HG02943 (cell line): ENCODE data around the gene MAML1.
A peak's percentile ranks its signal among the peaks of the same experiment; 100 is the strongest.
"Not testable (repeated sequence)": the region's sequence is repeated elsewhere in the genome, so short reads cannot be mapped to it uniquely, and the experiment has no call there.

Experiments
- ATAC-seq: cut with Tn5 transposase; IDR thresholded peaks from one replicate; pipeline ENCODE4 v1.9.1; 2021; ENCODE audit warnings: mild to moderate bottlenecking, low read depth, moderate library complexity; ENCODE audit not compliant: unreplicated experiment

The MAML1 gene, protein sequence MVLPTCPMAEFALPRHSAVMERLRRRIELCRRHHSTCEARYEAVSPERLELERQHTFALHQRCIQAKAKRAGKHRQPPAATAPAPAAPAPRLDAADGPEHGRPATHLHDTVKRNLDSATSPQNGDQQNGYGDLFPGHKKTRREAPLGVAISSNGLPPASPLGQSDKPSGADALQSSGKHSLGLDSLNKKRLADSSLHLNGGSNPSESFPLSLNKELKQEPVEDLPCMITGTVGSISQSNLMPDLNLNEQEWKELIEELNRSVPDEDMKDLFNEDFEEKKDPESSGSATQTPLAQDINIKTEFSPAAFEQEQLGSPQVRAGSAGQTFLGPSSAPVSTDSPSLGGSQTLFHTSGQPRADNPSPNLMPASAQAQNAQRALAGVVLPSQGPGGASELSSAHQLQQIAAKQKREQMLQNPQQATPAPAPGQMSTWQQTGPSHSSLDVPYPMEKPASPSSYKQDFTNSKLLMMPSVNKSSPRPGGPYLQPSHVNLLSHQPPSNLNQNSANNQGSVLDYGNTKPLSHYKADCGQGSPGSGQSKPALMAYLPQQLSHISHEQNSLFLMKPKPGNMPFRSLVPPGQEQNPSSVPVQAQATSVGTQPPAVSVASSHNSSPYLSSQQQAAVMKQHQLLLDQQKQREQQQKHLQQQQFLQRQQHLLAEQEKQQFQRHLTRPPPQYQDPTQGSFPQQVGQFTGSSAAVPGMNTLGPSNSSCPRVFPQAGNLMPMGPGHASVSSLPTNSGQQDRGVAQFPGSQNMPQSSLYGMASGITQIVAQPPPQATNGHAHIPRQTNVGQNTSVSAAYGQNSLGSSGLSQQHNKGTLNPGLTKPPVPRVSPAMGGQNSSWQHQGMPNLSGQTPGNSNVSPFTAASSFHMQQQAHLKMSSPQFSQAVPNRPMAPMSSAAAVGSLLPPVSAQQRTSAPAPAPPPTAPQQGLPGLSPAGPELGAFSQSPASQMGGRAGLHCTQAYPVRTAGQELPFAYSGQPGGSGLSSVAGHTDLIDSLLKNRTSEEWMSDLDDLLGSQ

DNA sequence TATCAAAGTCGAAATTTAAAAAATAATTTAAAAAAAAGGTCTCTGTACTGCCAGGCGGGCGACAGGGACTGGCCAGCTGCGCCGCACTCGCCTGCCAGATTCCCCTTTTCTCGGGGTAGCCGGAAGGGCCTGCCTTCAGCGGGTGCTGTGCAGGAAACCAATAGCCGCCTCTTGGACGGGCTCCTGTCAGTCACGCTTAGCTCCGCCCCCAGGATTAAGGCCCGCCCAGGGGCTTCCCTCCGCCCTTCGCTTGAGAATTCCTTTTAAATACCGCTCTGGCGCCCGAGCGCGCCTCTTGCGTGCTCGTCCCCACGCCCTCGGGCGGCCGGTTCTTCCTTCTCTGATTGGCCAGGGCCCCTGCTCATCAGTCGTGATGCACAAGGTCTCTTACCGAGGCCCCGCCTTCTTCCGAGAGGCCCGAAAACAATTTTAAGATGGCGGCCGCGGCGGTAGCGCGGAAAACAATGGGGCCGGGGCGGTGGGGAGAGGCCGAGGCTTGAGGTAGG, at the start of gene MAML1:
TSS of gene MAML1 (plus strand) at position 411 of the 506 bp plus-strand sequence. CDS start 291 bp downstream, outside the sequence.
- ATAC-seq, result peak; percentile 96

DNA sequence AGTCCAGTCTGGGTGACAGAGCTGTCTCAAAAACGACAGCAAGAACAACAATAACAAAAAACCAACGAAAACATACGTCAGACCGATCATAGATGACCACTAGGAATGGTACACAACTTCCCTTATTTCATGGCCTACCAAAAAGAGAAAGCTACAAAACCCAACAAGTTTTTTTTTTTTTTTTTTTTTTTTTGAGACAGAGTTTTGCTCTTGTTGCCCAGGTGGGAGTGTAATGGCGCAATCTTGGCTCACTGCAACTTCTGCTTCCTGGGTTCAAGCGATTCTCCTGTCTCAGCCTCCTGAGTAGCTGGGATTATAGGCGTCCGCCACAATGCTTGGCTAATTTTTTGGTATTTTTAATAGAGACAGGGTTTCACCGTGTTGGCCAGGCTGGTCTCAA, 43.4 kb upstream of the MAML1 start:
- ATAC-seq, result not testable (repeated sequence)

DNA sequence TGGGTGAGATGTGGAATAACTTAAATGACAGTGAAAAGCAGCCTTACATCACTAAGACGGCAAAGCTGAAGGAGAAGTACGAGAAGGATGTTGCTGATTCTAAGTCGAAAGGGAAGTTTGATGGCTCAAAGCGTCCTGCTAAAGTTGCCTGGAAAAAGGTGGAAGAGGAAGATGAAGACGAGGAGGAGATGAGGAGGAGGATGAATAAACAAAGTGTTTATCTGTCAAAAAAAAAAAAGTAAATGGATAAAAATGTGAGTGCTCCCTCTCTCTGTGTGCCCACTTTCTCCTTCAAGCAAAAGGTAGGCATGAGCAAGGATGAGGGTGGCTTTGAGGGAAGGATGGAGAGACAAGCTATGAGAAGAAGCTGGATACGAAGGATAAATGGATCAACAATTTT, 38.1 kb upstream of the MAML1 start:
- ATAC-seq, result no peak

DNA sequence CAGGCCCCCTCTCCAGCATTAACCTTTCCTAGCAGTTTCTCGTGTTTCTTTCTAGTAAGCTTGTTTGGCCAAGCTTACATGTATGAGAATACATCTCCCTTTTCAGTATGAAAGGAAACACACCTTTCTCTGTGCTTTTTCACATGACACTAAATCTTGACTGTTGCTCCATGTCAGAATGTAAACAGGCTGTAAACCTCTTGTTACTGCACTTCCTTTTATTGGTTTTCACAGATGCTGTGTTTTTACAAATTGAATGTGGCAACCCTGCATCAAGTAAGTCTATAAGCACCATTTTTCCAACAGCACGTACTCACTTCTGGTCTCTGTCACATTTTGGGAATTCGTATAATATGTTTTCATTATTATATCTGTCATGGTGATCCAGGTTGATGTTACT, 36.0 kb upstream of the MAML1 start:
- ATAC-seq, result no peak

DNA sequence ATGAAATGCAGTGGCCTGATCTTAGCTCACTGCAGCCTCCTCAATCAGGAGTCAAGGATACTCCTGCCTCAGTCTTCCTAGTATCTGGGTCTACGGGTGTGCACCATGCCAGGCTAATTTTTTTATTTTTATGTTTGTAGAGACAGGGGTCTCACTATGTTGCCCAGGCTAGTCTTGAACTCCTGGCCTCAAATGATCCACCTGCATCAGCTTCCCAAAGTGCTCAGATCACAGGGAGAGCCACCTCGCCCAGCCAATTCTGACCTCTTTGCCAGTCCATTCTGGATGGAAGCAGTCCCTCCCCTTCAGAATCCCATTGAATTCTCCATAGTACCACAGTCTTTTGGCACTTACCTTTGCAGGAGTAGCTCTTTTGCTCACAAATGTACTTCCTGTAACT, 35.5 kb upstream of the MAML1 start:
- ATAC-seq, result no peak

DNA sequence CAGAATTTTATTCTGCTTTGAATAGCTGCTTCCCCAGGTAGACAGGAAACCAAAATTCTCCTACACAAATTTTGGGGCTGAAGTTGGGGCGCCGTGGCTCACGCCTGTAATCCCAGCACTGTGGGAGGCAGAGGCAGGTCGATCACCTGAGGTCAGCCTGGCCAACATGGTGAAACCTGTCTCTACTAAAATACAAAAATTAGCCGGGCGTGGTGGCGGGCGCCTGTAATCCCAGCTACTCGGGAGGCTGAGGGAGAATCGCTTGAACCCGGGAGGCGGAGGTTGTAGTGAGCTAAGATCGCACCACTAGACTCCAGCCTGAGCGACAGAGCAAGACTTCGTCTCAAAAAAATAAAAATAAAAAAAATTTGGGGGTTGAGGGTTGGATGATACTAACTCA, 35.1 kb upstream of the MAML1 start:
- ATAC-seq, result not testable (repeated sequence)

DNA sequence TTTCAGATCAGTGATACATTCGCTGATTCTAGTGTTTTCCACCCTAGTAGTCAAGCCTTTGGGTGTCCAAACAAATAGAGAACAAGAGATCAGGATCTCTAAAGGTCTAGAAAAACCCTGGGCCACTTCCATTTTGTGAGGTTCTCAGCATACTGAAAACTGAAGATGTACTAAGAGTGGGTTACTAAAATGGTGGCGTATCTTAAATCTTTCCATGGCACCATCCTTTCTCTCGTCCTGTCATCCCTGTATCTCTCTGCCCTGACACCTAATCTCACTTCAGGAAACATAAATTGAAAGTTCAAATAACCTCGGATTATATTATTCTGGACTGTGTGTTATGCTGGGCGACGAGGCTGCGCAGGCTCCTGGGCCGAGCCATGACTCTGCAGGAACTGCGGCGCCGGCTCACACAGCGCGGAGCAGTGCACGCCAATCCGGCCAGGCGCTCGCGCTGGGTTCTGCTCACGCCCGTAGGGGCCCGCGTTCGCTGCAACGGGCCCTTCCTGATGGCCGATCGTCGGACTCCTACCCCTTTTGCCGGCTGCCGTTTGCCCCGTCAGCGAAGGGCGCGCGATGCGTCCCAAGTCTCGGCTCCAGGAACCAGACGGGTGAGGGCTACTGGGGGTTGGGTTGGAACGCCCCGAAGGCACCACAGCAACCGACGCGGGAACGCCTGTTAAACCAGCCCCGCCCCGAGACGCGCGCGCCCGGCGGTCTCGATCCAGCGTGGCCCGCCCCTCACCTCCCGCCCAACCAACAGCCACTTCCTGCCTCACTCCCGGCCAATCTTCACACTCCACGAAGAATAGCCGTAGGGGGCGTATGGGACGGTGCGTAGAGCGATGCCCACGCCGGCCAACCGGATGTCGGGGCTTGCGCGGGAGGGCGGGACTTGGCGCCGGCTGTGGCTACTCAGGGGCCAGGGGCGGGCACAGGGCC, 34.4 kb upstream of the MAML1 start:
- peak; percentile 90 for ATAC-seq

DNA sequence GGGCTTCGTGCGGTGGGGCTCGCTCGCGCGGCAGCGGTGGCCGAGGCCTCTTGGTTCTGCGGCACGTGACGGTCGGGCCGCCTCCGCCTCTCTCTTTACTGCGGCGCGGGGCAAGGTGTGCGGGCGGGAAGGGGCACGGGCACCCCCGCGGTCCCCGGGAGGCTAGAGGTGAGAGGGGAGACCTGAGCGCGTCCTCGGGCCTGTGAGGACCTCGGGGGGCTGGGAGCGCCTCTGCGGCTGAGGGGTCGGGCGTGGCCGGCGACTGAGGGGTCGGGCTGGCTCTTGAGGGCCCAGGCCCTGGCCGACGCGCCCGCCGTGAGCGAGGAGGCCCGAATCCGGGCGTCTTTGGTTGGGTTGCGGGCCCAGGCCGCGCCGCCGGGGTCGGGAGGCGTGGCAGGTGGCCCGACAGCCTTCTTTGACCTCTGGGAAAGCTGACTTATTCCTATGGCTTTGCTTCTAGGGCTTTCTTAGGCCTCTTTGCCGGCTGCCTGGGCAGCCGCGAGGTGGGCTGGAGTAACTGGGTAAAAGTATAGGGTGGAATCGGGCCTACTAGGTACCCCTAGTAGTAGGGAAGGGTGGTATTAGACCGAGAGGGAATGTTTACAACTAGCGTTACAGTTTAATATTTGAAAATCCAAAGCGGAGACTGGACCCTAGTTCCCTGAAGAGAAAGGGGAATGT, 33.5 kb upstream of the MAML1 start, which contains the start of gene CANX:
TSS of gene CANX (plus strand) at position 33 of the 681 bp plus-strand sequence. CDS start 6,715 bp downstream, outside the sequence.
- ATAC-seq, result peak; percentile 3

DNA sequence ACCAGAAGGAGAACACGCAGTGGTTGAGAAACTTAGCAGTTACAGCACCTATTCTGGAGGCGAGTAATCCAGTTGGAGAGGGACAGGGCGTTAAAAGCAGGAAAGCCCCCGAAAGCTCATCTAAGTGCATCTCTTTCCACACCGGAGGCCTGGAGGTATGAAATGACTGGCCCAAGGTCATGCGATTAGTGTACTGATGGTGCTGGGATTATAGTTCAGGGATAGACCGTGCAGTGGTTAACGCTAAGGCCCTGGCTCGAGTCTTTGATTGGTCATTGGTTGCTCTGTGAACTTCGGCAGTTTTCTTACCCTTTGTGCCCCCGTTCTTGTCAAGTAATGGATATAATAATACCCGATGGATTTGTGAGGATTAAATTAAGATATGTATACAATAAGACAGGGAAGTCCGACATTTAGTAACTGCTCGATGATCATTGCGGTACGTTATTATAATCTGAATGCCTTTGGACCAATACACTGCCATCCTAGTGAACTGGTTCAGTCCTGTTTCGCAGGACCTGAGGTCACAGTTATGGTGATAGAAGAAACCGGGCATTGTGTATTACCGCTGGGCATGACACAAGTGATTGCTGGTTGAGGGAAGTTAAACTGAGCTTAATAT, 32.9 kb upstream of the MAML1 start:
- no peak for ATAC-seq

DNA sequence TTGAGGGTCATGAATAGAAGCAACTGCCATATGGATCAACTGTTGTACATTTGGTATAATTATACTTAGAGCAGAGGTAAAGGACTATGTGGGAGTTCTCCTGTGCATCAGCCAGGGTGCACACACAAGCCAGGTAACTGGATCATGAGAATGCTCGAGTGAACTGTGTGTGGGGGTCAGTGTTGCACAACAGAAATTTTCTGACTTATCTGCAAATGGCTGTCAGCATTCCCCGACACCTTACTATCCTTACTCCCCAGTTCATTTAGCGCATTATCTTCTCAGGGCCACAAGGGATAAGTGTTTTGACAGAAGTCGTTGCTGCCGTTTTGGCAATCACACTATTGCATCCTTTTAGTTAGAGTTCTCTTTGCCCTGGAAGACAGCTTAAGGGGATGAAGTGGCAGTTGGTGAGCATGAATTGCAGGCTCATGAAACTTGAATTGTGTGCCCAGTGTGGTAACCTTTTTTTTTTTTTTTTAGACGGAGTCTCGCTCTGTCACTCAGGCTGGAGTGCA, 32.2 kb upstream of the MAML1 start:
- no peak for ATAC-seq

DNA sequence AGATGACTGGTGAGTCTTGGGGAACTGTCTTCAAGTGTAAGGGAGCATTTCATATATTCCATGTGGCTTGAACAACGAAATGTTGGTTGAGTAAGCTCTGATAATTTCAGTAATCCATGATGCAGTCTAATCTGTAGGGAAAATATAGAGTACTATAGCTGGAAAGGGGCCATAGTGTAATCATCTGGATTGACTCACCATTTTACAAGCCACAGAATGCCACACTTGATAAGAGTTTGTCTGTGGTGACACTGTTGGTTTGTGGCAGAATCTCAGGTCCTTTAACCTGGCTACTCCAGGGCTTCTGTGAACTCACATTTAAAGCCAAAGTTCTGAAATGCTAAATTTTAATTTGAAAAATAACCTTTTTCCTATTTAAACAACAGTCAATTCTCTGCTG, 16.3 kb upstream of the MAML1 start:
- no peak for ATAC-seq

DNA sequence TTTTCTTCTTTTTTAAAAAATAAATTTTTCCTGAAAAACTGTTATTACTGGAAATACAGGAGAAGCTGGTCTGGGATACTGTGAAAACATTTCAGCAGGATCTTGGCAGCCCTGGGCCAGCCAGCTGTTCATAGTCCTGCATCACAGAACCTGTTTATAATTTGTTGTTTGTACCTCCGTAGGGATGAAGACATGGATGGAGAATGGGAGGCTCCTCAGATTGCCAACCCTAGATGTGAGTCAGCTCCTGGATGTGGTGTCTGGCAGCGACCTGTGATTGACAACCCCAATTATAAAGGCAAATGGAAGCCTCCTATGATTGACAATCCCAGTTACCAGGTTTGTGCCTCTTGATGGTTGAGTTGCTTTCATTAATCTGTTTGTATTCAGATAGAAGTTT, 12.4 kb upstream of the MAML1 start:
- ATAC-seq, result no peak

DNA sequence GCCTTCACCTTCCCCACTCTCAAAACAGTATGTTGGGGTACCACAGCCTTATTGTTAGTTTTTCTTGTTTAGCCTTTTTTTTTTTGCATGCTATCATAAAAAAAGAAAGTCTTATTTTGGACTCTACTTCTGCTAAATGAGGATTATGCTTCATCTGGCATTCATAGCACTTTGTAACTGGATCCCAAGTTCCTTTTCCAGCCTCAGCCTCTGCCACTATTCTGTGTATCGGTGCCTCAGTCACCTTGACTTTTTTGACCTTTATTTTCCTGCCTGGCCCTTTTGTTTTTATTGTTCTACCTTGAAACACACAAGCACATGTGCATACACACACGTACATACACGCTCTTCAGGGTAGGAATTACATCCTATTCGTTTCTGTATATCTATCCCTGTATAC, 8.5 kb upstream of the MAML1 start:
- no peak for ATAC-seq

DNA sequence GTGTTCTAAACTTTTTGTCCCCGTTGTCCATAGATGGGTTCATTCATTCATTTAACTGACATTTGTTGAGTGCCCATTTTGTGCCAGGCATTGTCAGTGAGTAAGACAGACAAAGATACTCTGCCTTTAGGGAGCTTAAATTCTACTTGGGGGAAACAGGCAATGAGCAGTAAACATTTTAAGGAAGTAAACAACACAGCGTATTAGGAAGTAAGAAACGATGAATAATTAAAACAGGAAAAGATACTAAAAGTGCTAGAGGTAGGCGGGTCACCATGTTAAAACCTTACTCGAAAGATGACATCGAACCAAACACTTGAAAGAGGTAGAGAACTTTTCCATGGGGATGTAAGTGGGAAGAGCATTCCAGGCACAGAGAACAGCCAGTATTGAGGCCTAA, 5.5 kb upstream of the MAML1 start:
- ATAC-seq, result no peak

DNA sequence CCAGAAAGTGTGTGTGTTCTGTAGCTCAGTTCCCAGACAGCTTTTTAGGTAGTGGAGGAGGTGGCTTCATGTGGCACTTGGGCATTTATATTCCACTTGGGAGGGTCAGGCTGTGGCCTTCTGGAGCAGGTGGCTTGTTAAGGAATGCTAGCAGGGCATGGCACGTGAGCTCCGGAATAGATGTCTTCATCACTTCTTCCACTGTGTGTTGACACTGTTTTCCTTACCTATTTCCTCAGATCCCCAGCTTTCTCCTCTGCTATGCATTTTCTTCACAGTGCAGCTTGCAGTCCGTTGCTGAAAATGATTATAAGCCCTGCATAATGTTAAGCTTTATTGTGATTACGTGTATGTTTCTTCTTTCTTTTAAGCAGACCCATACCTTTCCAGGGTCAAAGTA, 3.3 kb upstream of the MAML1 start:
- ATAC-seq, result no peak

DNA sequence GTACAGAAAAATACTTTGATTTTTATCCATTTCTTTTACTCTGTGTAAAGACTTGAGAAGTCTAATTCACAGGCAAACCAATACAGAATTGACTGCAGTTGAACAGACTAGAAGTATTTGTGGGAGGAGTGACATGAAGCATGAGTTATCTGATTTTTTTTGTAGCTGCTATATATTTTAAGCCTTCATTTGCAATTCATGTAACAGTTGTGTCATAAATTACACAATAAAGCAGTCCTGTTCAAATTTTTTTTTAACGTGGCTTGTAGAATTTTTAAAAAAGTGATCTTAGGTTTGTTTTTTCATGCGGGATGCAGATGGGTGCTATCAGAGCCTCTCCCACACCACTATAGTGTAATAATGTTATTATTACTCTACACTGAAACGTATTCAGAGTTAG, 2.9 kb upstream of the MAML1 start:
- ATAC-seq, result no peak

DNA sequence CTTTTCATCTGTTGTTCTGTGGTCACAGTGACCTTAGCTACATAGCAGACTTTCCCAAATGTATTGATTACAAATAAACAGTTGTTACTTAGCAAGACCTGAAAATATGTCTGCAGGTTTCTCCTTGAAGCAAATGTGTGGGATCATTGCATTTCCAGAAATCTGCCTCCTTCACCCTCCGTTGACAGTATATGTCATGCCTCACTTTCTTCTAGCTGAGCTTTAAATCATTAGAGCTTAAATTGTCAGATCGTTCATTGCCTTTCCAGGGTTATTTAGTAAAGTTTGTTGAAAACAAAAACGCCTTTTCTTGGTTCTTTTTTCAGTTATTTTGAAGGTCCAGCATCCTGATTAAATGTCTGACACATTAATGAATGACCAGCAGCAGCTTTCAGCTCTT, 2.3 kb upstream of the MAML1 start:
- ATAC-seq, result no peak

DNA sequence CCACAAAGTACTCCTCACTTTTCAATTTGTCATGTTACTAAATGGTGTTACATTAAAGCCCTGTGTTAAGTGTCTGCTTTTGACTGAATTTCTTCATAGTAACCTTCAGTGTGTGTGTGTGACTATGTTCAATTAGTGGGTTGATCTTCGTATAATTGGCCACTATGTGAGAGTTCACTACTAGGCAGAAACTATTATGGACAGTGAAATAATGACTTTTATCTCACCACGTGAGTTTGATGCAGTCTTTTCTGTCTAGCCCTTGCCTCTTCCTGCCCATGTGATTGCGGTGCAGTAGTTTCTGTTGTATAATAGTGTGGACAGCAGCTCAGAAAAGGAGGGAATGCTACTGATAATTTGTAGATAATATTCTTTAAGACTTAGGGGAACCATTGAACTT, 1.8 kb upstream of the MAML1 start:
- no peak for ATAC-seq
